RWPE2 (cell line): Measurements from ENCODE around the gene RBM4B.

Source experiments
- ATAC-seq: fragments of 200-7000 bp; cut with Tn5 transposase; 3 replicates; pipeline ENCODE4 v1.9.1; 2021; ENCODE audit warnings: low read depth
- DNase-seq: peaks from one replicate; pipeline ENCODE4 v3.0.0-alpha.2; 2020; ENCODE audit warnings: low spot score
- H3K27ac ChIP-seq: fragments of 450-650 bp; 2 replicates; pipeline ENCODE4 v1.5.1; 2017; ENCODE audit warnings: mild to moderate bottlenecking; ENCODE audit not compliant: poor library complexity, severe bottlenecking
- H3K27me3 ChIP-seq: fragments of 250-450 bp; sonication (Bioruptor Pico); 2 replicates; pipeline ENCODE4 v1.5.1; 2021; ENCODE audit warnings: mild to moderate bottlenecking, moderate library complexity; ENCODE audit not compliant: insufficient read depth, poor library complexity, severe bottlenecking
- H3K36me3 ChIP-seq: fragments of 250-450 bp; sonication (Bioruptor Pico); 2 replicates; pipeline ENCODE4 v1.5.1; 2020; ENCODE audit warnings: low read depth, mild to moderate bottlenecking, moderate library complexity
- H3K4me1 ChIP-seq: fragments of 250-450 bp; sonication (Bioruptor Pico); 2 replicates; pipeline ENCODE4 v1.5.1; 2021; ENCODE audit warnings: mild to moderate bottlenecking, moderate library complexity; ENCODE audit not compliant: insufficient read depth, poor library complexity, severe bottlenecking
- H3K4me3 ChIP-seq: fragments of 250-450 bp; sonication (Bioruptor Pico); 2 replicates; pipeline ENCODE4 v1.5.1; 2021; ENCODE audit warnings: mild to moderate bottlenecking, moderate library complexity; ENCODE audit not compliant: severe bottlenecking
- H3K9me3 ChIP-seq: fragments of 250-450 bp; sonication (Bioruptor Pico); 2 replicates; pipeline ENCODE4 v1.5.1; 2021; ENCODE audit warnings: mild to moderate bottlenecking, moderate library complexity; ENCODE audit not compliant: severe bottlenecking
- TF ChIP-seq, protein P1 (sequence below): fragments of 450-650 bp; IDR thresholded peaks from one replicate; pipeline ENCODE4 v1.5.1; 2017; ENCODE audit warnings: mild to moderate bottlenecking, moderate library complexity; ENCODE audit not compliant: poor library complexity, severe bottlenecking

RBM4B gene

DNA sequence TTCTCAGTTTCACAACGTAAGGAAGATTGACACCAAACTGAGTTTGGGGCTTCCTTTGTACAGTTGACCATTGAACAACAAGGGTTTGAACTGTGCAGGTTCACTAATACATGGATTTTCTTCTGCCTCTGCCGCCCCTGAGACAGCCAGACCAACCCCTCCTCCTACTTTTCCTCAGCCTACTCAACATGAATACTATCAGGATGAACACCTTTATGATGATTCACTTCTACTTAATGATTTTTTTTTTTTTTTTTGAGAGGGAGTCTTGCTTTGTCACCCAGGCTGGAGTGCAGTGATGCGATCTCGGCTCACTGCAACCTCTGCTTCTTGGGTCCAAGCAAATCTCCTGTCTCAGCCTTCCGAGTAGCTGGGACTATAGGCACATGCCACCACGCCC lies 24.6 kb downstream of the RBM4B start:
- H3K27me3 ChIP-seq, result no peaks in the 10 kb centered on the region
- H3K36me3 ChIP-seq, result peaks cover 76% of the 10 kb centered on the region
- H3K27ac ChIP-seq, result no peak overlapping the region
- no peaks in the 10 kb centered on the region for H3K4me1 ChIP-seq
- ATAC-seq, result peak; percentile 36; the same call in 2 of the 3 replicates
- TF ChIP-seq, protein P1, sequence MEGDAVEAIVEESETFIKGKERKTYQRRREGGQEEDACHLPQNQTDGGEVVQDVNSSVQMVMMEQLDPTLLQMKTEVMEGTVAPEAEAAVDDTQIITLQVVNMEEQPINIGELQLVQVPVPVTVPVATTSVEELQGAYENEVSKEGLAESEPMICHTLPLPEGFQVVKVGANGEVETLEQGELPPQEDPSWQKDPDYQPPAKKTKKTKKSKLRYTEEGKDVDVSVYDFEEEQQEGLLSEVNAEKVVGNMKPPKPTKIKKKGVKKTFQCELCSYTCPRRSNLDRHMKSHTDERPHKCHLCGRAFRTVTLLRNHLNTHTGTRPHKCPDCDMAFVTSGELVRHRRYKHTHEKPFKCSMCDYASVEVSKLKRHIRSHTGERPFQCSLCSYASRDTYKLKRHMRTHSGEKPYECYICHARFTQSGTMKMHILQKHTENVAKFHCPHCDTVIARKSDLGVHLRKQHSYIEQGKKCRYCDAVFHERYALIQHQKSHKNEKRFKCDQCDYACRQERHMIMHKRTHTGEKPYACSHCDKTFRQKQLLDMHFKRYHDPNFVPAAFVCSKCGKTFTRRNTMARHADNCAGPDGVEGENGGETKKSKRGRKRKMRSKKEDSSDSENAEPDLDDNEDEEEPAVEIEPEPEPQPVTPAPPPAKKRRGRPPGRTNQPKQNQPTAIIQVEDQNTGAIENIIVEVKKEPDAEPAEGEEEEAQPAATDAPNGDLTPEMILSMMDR, result no peak
- H3K9me3 ChIP-seq, result no peaks in the 10 kb centered on the region
- DNase-seq, result no peak
- H3K4me3 ChIP-seq, result no peak overlapping the region

DNA sequence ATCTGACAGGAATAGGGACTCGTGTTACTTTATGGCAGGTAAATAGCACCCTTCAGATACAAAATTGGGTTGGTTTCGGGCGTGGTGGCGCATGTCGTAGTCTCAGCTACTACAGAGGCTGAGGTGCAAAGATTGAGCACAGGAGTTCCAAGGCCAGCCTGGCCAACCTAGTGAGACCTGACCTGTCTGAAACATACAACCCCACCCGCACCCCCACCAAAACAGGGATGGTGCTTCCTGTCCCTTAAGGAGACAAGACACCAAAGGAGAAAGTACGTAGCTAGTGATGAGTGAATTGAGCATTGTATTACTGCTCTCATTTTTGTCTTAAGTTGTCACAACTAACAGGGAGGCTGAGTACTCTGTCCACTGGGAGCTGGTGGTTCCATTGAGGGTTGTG lies 25.0 kb downstream of the RBM4B start:
- peaks cover 76% of the 10 kb centered on the region for H3K36me3 ChIP-seq

DNA sequence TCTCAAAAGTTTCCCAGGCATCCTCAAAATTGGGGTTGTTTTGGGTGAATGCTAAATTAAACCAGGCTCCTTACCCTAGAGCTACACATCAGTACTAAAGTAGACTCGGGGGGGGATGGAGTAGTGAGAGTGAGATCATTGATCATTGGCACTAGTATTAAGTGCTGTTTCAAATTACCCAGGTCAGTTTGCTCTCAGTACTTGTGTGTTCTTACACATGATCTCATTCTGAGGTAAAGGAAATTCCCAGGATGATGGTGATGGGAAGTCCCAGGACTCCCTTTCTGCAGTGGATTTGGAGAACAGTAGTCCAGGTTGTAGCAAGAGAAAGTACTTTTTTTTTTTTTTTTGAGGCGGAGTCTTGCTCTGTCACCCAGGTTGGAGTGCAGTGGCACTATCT lies 26.7 kb downstream of the RBM4B start:
- H3K27me3 ChIP-seq, result no peaks in the 10 kb centered on the region
- no peaks in the 10 kb centered on the region for H3K9me3 ChIP-seq
- peaks cover 79% of the 10 kb centered on the region for H3K36me3 ChIP-seq
- no peak overlapping the region for H3K27ac ChIP-seq
- ATAC-seq (peak; percentile 19; the same call in 1 of the 3 replicates), DNase-seq (no peak)
- TF ChIP-seq, protein P1, result no peak
- no peak overlapping the region for H3K4me3 ChIP-seq
- H3K4me1 ChIP-seq, result no peaks in the 10 kb centered on the region

More for the DNA sequence above, 25.0 kb downstream of the RBM4B start:
- Histone ChIP-seq H3K4me1 (no peaks in the 10 kb centered on the region), H3K4me3 (no peak overlapping the region), H3K9me3 (no peaks in the 10 kb centered on the region), H3K27me3 (no peaks in the 10 kb centered on the region), H3K27ac (no peak overlapping the region)
- no peak for ATAC-seq
- TF ChIP-seq, protein P1, result no peak
- no peak for DNase-seq

DNA sequence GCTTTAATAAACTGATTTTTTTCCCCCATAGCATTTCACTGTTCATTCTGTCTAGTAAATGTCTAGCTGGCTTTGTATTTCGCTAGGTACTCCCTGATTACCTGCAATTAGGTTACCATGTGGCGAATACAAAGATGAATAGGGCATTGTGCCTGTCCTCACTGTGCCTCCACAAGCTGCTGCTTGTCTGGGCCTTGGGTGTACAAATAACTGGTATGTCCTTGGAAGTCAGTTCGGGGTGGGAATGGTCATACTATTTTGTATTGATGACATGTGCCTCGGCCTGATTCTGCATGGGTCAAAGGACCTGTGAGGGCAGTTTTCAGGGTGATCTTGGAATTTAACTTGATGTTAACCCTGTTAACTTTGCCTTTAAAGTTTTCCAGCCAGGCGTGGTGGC lies 27.8 kb downstream of the RBM4B start:
- TF ChIP-seq, protein P1, result no peak
- H3K4me1 ChIP-seq, result no peaks in the 10 kb centered on the region
- no peak for ATAC-seq
- H3K27me3 ChIP-seq, result no peaks in the 10 kb centered on the region
- peaks cover 88% of the 10 kb centered on the region for H3K36me3 ChIP-seq
- no peaks in the 10 kb centered on the region for H3K9me3 ChIP-seq
- H3K27ac ChIP-seq, result no peak overlapping the region
- no peak for DNase-seq
- H3K4me3 ChIP-seq, result no peak overlapping the region

DNA sequence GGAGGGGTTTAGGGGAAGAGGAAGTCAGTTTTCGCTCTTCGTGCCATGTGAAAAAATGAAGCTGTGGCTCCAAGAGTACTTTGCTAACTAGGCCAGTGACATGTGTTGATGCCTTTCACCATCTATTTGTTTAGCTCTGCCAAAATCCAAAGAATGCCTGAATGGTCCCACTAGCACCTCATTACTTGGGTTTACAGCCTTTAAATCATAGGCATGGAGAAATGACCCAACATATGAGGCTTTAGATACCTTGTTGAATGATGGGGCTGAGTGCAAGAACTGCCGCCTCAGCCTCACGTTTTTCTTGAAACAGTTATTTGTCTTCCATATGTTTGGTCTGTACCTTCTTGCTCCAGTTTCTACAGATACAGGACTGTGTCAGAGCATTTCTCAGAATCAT lies 30.9 kb downstream of the RBM4B start:
- no peak overlapping the region for H3K4me3 ChIP-seq
- no peak overlapping the region for H3K27ac ChIP-seq
- peaks cover 11% of the 10 kb centered on the region for H3K4me1 ChIP-seq
- no peaks in the 10 kb centered on the region for H3K9me3 ChIP-seq
- H3K27me3 ChIP-seq, result no peaks in the 10 kb centered on the region
- DNase-seq, result no peak
- ATAC-seq, result no peak
- H3K36me3 ChIP-seq, result peaks cover 94% of the 10 kb centered on the region
- TF ChIP-seq, protein P1, result no peak
